ENCODE results near the gene INTS11. TPM values are rescaled to one million over a fixed set of nuclear protein-coding genes. Genes with fewer than 3 reads are reported as not detected.
A peak's percentile ranks its signal among the peaks of the same experiment; 100 is the strongest.

INTS11 gene
- total and polyA plus RNA-seq, 2 donors (not counting 1 experiment from before 2014, with no cell fraction given): 149 to 245 TPM

- Histone ChIP-seq H4K20me1 (ENCODE audit: control insufficient read depth, insufficient read depth, low read length, poor library complexity, severe bottlenecking) (peaks cover 6% of the 10 kb centered on the region), H3K79me2 (ENCODE audit: control insufficient read depth, insufficient read depth, low read length) (peaks cover 7% of the 10 kb centered on the region), H3K9ac (ENCODE audit: low read length) (no peak overlapping the region), H3K4me3 (ENCODE audit: control extremely low read depth in 1 of 5, extremely low read depth in 1 of 5, insufficient read depth in 1 of 5, low read depth in 2 of 5, low read length in 4 of 5) (no peak overlapping the region), H3K4me2 (replicated peaks; ENCODE audit: low read depth, low read length, poor library complexity, severe bottlenecking) (peak overlapping the region; percentile 55), H3K27me3 (replicated peaks in 1 of 4; ENCODE audit: control extremely low read depth in 1 of 4, control insufficient read depth in 3 of 4, insufficient read depth in 4 of 4, low read length in 3 of 4) (peaks cover 0 to 47% (median 13%) of the 10 kb centered on the region in 4 experiments), H3K36me3 (replicated peaks in 1 of 2; ENCODE audit: control extremely low read depth in 1 of 2, control insufficient read depth in 1 of 2, extremely low read depth in 1 of 2, insufficient read depth in 2 of 2, low read length in 1 of 2) (no peaks in the 10 kb centered on the region), H3K27ac (ENCODE audit: low read length in 2 of 2) (no peak overlapping the region), H2AFZ (ENCODE audit: insufficient read depth, low read depth, low read length, poor library complexity, severe bottlenecking) (no peak overlapping the region), H3K9me3 (ENCODE audit: control extremely low read depth in 1 of 3, control insufficient read depth in 2 of 3, insufficient read depth in 1 of 3, low read length in 2 of 3) (peaks cover 0 to 7% (median 0%) of the 10 kb centered on the region in 3 donors), H3K4me1 (ENCODE audit: control insufficient read depth in 2 of 2, insufficient read depth in 2 of 2, low read length in 2 of 2) (peaks cover 33 to 37% of the 10 kb centered on the region in 2 donors)
- ChIA-PET POLR2A (no interaction called here), CTCF (interaction anchor here (2.4 kb wide), 1 partner anchor 18 kb away, joined by 8 read pairs; no protein-coding TSS in a partner anchor)
- no peak for TF ChIP-seq CTCF (IDR thresholded peaks at IDR 0.05)
- no peak for TF ChIP-seq EZH2 (IDR thresholded peaks at IDR 0.05; ENCODE audit: borderline replicate concordance, insufficient read depth, low read depth, low read length, poor library complexity, severe bottlenecking)
- intact Hi-C loops (cut with micrococcal nuclease): no loop called here
- no peak for ATAC-seq (ENCODE audit: low read depth)
- Mint-ChIP-seq H3K27ac (no peak overlapping the region), H3K4me3 (peak overlapping the region; percentile 79), H3K27me3 (peaks cover 20% of the 10 kb centered on the region), H3K4me1 (peaks cover 22% of the 10 kb centered on the region), H3K9me3 (ENCODE audit: insufficient read depth) (no peaks in the 10 kb centered on the region)
- DNase-seq: peak; percentile 63
- 26% methylated on average over 4 of the region's 5 CpGs for WGBS (ENCODE audit: insufficient coverage)
Measured at GRCh38 chr1:1352786-1353388, 28.4 kb upstream of the INTS11 start.
